SH-SY5Y (cell line): ENCODE data around the gene AKAP6.

ENCODE experiments used
- GATA2 ChIP-seq: IDR thresholded peaks from 2 replicates; pipeline ENCODE4 v1.6.1; 2011; ENCODE audit warnings: mild to moderate bottlenecking, low read depth, low read length
- GATA3 ChIP-seq: IDR thresholded peaks from 2 replicates; pipeline ENCODE4 v1.6.1; 2011; ENCODE audit warnings: low read depth, mild to moderate bottlenecking, low read length, moderate library complexity

DNA sequence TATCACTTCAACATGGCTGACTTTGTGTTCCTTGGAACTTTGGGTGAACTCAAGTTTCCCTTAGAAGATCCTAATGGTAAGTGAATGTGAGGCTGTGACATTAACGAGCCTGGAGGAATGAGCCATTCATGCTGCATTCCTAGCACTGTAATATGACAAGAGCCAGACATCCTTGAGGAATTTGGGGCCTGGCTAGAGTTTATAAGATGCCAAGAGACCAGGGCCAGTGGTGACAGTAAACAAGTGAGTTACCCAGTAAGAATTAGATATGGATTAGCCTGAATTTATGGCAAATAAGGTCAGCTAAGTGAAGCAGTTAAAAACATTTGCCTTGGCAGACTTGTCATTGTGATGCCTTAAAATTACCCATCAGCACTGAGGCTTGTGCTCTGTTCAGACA, 232.4 kb downstream of the AKAP6 start:
- TF ChIP-seq GATA3 (no peak), GATA2 (no peak)
